ENCODE results near the gene ZNF394.
"Not testable (repeated sequence)": the region's sequence is repeated elsewhere in the genome, so short reads cannot be mapped to it uniquely, and the experiment has no call there.

ZNF394 gene

DNA sequence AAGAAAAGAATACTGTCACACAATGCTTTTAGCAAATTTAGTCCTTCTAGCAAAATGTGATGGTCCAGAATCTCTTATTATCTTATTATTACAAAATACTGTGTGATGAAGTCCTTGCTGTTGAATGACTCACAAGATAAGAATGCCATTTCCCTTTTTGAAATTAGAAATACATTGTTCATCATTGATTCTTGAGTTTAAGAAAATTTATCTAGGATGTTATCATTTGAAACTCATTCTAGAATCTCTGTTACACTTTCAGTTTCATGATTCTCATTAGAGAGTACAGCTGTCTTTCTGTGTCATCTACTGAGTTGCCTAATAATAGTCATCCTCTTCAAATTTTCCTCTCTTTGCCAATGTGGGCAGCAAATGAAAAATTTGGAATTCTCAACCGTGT is 14.0 kb upstream of the ZNF394 start:
- no peaks in the 10 kb centered on the region for H3K27me3 Mint-ChIP-seq
- H3K4me1 Mint-ChIP-seq: peaks cover 6% of the 10 kb centered on the region
- H3K9me3 Mint-ChIP-seq: no peaks in the 10 kb centered on the region
- DNase-seq (ENCODE audit: low spot score in 2 of 2) (no peak), ATAC-seq (replicated peaks; ENCODE audit: extremely low read depth, poor library complexity, severe bottlenecking) (no peak)
- H3K27ac Mint-ChIP-seq (ENCODE audit: low read depth): no peak overlapping the region
- no peak overlapping the region for H3K4me3 Mint-ChIP-seq
- H3K36me3 Mint-ChIP-seq (ENCODE audit: insufficient read depth): peaks cover 30% of the 10 kb centered on the region

DNA sequence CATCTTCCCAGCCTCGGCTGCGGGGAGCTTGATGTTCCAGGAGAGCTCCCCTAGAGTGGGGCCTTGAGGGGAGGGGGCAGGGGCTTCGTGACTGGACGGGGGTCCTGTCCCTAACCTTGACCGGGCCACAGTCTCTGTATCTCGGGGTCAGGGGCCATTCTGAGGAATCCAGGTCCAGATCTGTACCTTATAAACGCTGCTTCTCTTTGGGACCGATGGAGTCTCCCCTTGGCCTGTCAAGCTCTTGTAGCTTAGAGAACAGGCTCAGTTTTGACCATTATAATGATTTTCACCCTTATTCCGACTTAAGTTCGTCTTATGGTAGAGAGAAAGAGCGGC is 5.2 kb upstream of the ZNF394 start:
- DNase-seq (ENCODE audit: low spot score in 2 of 2) (no peak), ATAC-seq (replicated peaks; ENCODE audit: extremely low read depth, poor library complexity, severe bottlenecking) (no peak)
- H3K9me3 Mint-ChIP-seq: no peaks in the 10 kb centered on the region
- H3K4me1 Mint-ChIP-seq: peaks cover 28% of the 10 kb centered on the region
- H3K36me3 Mint-ChIP-seq (ENCODE audit: insufficient read depth): peaks cover 7% of the 10 kb centered on the region
- peak overlapping the region; percentile 90 for H3K27ac Mint-ChIP-seq (ENCODE audit: low read depth)
- H3K27me3 Mint-ChIP-seq: no peaks in the 10 kb centered on the region
- peak overlapping the region; percentile 86 for H3K4me3 Mint-ChIP-seq

DNA sequence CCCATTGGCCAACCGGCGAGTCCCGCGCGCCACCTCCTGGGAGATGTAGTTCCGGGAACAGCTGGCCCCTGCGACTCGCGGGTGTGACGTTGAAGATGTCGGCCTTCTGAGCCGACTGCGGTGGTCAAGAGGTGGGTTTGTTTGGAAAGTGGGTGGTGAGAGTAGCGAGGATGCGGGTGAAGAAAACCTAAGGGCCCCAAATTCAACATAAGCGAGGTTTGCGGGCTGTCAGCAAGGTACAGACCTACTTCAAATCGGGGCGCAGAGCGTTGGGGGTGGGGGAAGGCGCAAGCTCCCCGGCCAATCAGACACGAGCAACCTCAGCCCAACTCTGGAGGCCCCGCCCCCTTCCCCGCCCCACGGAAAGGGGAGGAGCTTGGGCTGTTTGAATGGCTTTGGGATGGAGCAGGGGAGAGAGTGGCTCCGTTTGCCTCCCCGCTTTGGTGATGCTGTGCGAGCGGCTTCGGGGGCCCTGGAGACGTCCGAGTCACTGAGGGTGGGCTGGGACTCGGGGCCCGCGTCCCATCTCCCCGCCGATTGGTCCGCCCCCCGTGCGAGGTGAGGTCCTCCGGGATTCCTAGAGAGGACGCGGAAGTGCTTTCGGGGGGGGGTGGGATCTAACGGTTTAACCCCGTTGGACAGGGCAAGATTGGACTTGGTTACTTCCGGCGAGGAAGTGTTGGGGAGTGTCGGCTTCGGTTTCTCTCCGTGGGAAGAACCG is 4.7 kb upstream of the ZNF394 start, which contains the start of gene ZKSCAN5:
ZKSCAN5 (plus strand) TSS at position 60 of the 721 bp plus-strand sequence. CDS start 1,383 bp downstream, outside the sequence.
- ATAC-seq (replicated peaks; ENCODE audit: extremely low read depth, poor library complexity, severe bottlenecking): peak; percentile 85
- H3K4me1 Mint-ChIP-seq: peaks cover 33% of the 10 kb centered on the region
- peaks cover 12% of the 10 kb centered on the region for H3K36me3 Mint-ChIP-seq (ENCODE audit: insufficient read depth)
- no peaks in the 10 kb centered on the region for H3K27me3 Mint-ChIP-seq
- peak within 1 kb of the TSS; percentile 90 for H3K27ac Mint-ChIP-seq (ENCODE audit: low read depth)
- peak within 1 kb of the TSS; percentile 86 for H3K4me3 Mint-ChIP-seq
- no peaks in the 10 kb centered on the region for H3K9me3 Mint-ChIP-seq
- peak; percentile 92 to 95 for DNase-seq (ENCODE audit: low spot score in 2 of 2)

DNA sequence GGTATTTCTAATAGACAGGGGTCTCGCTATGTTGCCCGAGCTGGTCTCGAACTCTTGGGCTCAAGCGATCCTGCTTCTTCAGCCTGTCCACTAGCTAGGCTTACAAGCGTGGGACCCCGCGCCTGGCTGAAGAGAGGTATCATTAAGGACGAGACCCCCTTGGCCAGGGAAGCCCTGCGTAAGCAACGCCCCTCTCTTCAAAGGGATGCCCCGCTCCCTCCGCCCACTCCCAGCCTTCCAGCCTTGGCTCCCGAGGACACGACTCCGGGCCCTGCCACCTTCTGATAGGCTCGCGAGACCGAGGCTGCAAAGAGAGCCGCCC is 4.2 kb upstream of the ZNF394 start:
- Mint-ChIP-seq H3K4me3 (peak overlapping the region; percentile 86), H3K9me3 (no peaks in the 10 kb centered on the region), H3K27ac (ENCODE audit: low read depth) (peak overlapping the region; percentile 90), H3K27me3 (no peaks in the 10 kb centered on the region), H3K36me3 (ENCODE audit: insufficient read depth) (peaks cover 14% of the 10 kb centered on the region), H3K4me1 (peaks cover 33% of the 10 kb centered on the region)
- ATAC-seq (replicated peaks; ENCODE audit: extremely low read depth, poor library complexity, severe bottlenecking): no peak
- DNase-seq (ENCODE audit: low spot score in 2 of 2): no peak

DNA sequence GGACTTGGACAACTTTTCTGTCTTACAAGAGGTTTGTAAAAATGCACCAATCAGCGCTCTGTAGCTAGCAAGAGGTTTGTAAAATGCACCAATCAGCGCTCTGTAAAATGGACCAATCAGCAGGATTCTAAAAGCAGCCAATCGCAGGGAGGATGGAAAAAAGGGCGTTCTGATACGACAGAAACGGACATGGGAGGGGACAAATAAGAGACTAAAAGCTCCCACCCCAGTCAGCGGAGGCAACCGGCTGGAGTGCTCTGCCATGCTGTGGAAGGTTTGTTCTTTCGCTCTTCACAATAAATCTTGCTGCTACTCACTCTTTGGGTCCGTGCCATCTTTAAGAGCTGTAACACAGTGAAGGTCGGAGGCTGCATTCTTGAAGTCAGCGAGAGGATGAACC is 1.2 kb upstream of the ZNF394 start:
- not testable (repeated sequence) for DNase-seq (ENCODE audit: low spot score in 2 of 2); H3K9me3 Mint-ChIP-seq; ATAC-seq (replicated peaks; ENCODE audit: extremely low read depth, poor library complexity, severe bottlenecking); H3K27ac Mint-ChIP-seq (ENCODE audit: low read depth); H3K27me3 Mint-ChIP-seq
- Mint-ChIP-seq H3K4me1 (peaks cover 40% of the 10 kb centered on the region), H3K36me3 (ENCODE audit: insufficient read depth) (peaks cover 36% of the 10 kb centered on the region), H3K4me3 (peak overlapping the region; percentile 97)

DNA sequence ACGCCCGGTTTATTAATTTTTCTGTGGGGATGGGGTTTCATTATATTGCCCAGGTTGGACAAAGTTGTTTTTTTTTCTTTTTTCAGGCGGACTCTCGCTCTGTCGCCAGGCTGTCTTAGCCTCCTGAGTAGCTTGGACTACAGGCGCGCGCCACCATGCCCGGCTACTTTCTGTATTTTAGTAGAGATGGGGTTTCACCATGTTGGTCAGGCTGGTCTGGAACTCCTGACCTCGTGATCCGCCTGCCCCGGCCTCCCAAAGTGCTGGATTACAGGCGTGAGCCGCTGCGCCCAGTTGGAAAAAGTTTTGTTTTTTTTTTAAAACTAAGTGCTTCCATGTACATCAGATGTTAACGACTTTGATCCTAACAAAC is 542 bp upstream of the ZNF394 start:
- Mint-ChIP-seq H3K4me3 (peak overlapping the region; percentile 97), H3K27ac (ENCODE audit: low read depth) (peak overlapping the region; percentile 98), H3K4me1 (peaks cover 34% of the 10 kb centered on the region), H3K9me3 (no peaks in the 10 kb centered on the region), H3K36me3 (ENCODE audit: insufficient read depth) (peaks cover 39% of the 10 kb centered on the region), H3K27me3 (no peaks in the 10 kb centered on the region)
- DNase-seq (ENCODE audit: low spot score in 2 of 2) (no peak), ATAC-seq (replicated peaks; ENCODE audit: extremely low read depth, poor library complexity, severe bottlenecking) (no peak)

DNA sequence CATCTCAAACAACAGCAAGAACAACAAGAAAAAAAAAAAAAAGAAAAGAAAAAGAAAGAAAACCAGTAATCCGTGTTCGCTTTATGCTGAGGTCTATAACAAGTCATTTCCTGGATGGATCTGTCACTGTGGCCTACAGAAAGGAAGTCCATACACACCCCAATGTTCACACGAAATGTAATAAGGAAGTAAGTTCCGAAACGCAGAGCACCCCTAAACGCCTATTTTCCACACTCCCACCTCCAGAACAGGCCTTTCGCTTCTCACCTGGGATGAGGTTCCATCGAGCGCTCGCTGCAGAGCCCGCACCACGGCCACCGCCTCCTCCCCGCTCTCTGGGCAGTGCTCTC is 735 bp downstream of the ZNF394 start:
- Mint-ChIP-seq H3K27me3 (no peaks in the 10 kb centered on the region), H3K27ac (ENCODE audit: low read depth) (peak overlapping the region; percentile 98), H3K4me1 (peaks cover 30% of the 10 kb centered on the region), H3K4me3 (peak overlapping the region; percentile 97), H3K9me3 (no peaks in the 10 kb centered on the region), H3K36me3 (ENCODE audit: insufficient read depth) (peaks cover 44% of the 10 kb centered on the region)
- peak in 1 of 2 donors; percentile 14 for DNase-seq (ENCODE audit: low spot score in 2 of 2)
- peak; percentile 70 for ATAC-seq (replicated peaks; ENCODE audit: extremely low read depth, poor library complexity, severe bottlenecking)

DNA sequence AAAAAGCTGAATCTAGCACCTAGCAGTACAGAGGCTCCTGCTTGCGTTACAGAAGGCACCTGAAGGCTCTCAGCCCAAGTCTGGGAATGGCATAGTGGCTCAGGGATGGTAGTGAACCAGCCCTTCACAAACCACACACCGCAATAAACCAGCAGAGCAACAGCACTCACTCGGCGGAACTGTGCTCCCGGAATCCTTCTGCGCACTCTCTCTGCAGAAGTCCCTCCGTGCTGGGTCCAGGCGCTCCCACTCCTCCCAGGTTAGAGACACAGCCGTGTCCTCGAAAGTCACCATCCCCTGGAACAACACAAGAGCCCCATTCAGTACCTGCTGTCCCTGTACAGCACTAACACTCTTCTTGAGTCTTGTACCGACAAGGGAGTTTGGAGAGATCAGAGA is 1.5 kb downstream of the ZNF394 start:
- peaks cover 50% of the 10 kb centered on the region for H3K36me3 Mint-ChIP-seq (ENCODE audit: insufficient read depth)
- H3K4me3 Mint-ChIP-seq: peak overlapping the region; percentile 97
- H3K27me3 Mint-ChIP-seq: no peaks in the 10 kb centered on the region
- peak overlapping the region; percentile 98 for H3K27ac Mint-ChIP-seq (ENCODE audit: low read depth)
- peaks cover 2% of the 10 kb centered on the region for H3K9me3 Mint-ChIP-seq
- DNase-seq (ENCODE audit: low spot score in 2 of 2): no peak
- ATAC-seq (replicated peaks; ENCODE audit: extremely low read depth, poor library complexity, severe bottlenecking): no peak
- peaks cover 30% of the 10 kb centered on the region for H3K4me1 Mint-ChIP-seq

DNA sequence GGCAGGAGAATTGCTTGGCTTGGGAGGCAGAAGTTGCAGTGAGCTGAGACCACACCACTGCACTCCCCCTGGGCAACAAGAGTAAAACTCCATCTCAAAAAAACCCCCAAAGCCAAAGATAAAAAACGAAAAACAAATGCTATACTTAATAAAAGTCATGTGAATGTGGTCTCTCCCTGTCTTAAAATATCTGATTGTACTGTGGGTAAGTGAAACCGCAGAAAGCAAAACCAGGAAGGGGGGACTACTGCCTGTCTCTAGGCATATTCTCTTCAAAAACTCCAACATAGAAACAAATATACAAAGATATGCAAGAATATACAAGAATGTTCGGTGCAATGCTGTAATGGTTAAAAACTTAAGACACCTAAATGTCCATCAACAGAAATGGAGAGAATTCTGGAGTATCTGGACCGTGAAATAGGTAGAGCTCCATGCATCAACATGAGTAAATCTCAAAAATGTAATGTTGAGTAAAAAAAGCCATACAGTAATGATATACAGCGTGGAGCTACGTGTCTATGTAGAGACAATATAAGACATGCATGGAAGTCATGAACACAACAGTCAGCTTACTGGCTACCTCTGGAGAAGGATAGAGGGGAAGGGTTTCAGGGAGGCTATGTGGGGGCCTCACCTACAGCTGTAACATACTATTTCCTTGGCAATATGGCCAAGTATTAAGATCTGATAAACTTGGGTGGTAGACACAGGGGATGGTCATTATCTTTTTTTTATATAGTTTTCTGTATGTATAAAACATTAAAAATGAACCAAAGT is 2.1 kb downstream of the ZNF394 start:
- Mint-ChIP-seq H3K36me3 (ENCODE audit: insufficient read depth) (peaks cover 56% of the 10 kb centered on the region), H3K4me1 (peaks cover 30% of the 10 kb centered on the region), H3K27ac (ENCODE audit: low read depth) (peak overlapping the region; percentile 98), H3K4me3 (peak overlapping the region; percentile 97), H3K27me3 (no peaks in the 10 kb centered on the region), H3K9me3 (peaks cover 3% of the 10 kb centered on the region)
- no peak for ATAC-seq (replicated peaks; ENCODE audit: extremely low read depth, poor library complexity, severe bottlenecking)
- DNase-seq (ENCODE audit: low spot score in 2 of 2): no peak

DNA sequence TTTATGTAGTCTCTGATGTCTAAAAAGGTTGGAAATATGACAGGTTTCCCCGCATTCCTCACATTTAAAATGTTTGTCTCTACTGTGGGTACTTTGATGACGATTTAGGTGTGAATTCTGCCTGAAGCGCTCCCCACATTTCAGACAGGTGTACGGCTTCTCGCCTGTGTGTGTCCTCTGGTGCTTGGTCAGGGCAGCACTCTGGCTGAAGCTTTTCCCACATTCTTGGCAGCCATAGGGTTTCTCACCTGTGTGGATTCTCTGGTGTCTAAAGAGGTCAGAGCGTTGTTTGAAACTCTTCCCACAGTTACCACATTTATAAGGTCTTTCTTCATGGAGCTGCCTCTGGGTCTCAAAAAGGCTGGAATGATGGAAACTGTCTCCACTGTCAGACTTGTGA is 6.3 kb downstream of the ZNF394 start:
- Mint-ChIP-seq H3K4me3 (no peak overlapping the region), H3K9me3 (peaks cover 3% of the 10 kb centered on the region), H3K4me1 (peaks cover 15% of the 10 kb centered on the region), H3K27ac (ENCODE audit: low read depth) (no peak overlapping the region), H3K36me3 (ENCODE audit: insufficient read depth) (peaks cover 67% of the 10 kb centered on the region), H3K27me3 (no peaks in the 10 kb centered on the region)
- ATAC-seq (replicated peaks; ENCODE audit: extremely low read depth, poor library complexity, severe bottlenecking) (no peak), DNase-seq (ENCODE audit: low spot score in 2 of 2) (no peak)

DNA sequence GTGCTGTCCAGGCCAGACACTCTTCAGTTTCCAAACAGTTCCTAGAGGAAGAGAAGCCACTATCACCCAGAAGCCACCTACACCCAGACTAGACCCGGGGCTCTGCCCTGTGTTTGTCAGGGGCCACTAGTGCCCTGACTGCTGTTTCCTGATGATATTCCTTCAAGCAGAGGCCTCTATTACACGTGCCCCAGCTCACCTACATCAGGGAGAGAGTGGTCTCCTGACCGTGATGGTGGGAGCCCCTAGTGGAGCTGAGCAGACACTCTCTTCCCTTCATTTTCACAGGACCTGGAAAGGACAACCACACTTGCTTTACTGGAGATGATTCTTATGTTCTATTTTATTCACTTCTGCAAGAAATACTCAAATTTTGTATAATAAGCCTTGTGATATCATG is 9.2 kb downstream of the ZNF394 start:
- no peaks in the 10 kb centered on the region for H3K4me1 Mint-ChIP-seq
- peaks cover 3% of the 10 kb centered on the region for H3K9me3 Mint-ChIP-seq
- no peak for ATAC-seq (replicated peaks; ENCODE audit: extremely low read depth, poor library complexity, severe bottlenecking)
- H3K27ac Mint-ChIP-seq (ENCODE audit: low read depth): no peak overlapping the region
- DNase-seq (ENCODE audit: low spot score in 2 of 2): no peak
- H3K36me3 Mint-ChIP-seq (ENCODE audit: insufficient read depth): peaks cover 49% of the 10 kb centered on the region
- H3K4me3 Mint-ChIP-seq: no peak overlapping the region
- no peaks in the 10 kb centered on the region for H3K27me3 Mint-ChIP-seq

DNA sequence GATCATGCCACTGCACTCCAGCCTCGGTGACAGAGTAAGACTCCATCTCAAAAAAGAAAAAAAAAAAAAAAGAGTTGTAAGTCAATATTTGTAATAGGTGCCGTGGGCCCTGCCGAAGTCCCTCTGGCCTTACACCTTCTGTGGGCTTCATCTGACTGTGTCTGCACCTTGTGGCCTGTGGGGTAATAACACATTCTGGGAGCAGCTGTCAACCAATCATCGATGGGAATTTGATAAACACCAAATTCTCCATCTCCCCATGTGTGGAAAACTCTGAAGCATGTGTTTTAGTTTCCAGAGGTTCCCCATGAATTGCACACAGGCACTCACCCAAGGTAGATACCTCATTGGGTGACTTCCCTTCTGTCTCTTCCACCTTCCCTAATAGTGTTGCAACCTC is 10.8 kb downstream of the ZNF394 start:
- H3K27ac Mint-ChIP-seq (ENCODE audit: low read depth): no peak overlapping the region
- ATAC-seq (replicated peaks; ENCODE audit: extremely low read depth, poor library complexity, severe bottlenecking) (no peak), DNase-seq (ENCODE audit: low spot score in 2 of 2) (no peak)
- no peak overlapping the region for H3K4me3 Mint-ChIP-seq
- H3K27me3 Mint-ChIP-seq: no peaks in the 10 kb centered on the region
- peaks cover 37% of the 10 kb centered on the region for H3K36me3 Mint-ChIP-seq (ENCODE audit: insufficient read depth)
- peaks cover 3% of the 10 kb centered on the region for H3K9me3 Mint-ChIP-seq
- peaks cover 6% of the 10 kb centered on the region for H3K4me1 Mint-ChIP-seq

DNA sequence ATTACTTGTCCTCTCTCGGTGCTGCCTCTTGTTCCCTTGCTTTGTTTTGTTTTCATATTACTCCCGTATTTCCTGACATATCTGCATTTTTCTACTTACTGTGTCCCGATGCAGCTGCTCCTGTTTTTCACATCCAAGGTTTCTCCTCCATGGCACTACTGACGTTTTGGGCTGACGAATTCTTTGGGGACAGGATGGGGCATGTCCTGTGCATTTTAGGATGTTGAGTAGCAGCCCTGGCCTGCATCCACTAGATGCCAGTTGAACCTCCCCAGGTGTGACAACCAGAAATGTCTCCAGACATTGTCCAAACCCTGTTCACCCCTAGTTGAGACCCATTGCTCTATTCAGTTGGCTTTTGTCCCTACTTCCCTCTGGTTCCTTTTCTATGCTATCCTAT is 15.0 kb downstream of the ZNF394 start:
- no peak for ATAC-seq (replicated peaks; ENCODE audit: extremely low read depth, poor library complexity, severe bottlenecking)
- no peaks in the 10 kb centered on the region for H3K9me3 Mint-ChIP-seq
- H3K4me3 Mint-ChIP-seq: no peak overlapping the region
- no peak overlapping the region for H3K27ac Mint-ChIP-seq (ENCODE audit: low read depth)
- H3K27me3 Mint-ChIP-seq: no peaks in the 10 kb centered on the region
- DNase-seq (ENCODE audit: low spot score in 2 of 2): no peak
- H3K36me3 Mint-ChIP-seq (ENCODE audit: insufficient read depth): peaks cover 25% of the 10 kb centered on the region
- peaks cover 6% of the 10 kb centered on the region for H3K4me1 Mint-ChIP-seq
